Lower lobe of right lung (tissue), 2 donors: ENCODE results near the gene SLC39A9. TPM values are rescaled to one million over a fixed set of nuclear protein-coding genes. Genes with fewer than 3 reads are reported as not detected.
"Not testable (repeated sequence)": the region's sequence is repeated elsewhere in the genome, so short reads cannot be mapped to it uniquely, and the experiment has no call there.

Source experiments
- ATAC-seq, 2 donors: fragments of 200-7000 bp; cut with Tn5 transposase; one replicate each; pipeline ENCODE4 v1.9.1; 2020 to 2022; ENCODE audit warnings: mild to moderate bottlenecking in 2 of 2, moderate library complexity in 2 of 2
- DNase-seq: peaks from one replicate; pipeline ENCODE4 v3.0.0-alpha.2; 2020
- H3K27ac ChIP-seq: fragments of 200-600 bp; one replicate; pipeline ENCODE4 v1.8.0; 2022
- H3K27me3 ChIP-seq: fragments of 200-600 bp; one replicate; pipeline ENCODE4 v1.8.0; 2022; ENCODE audit warnings: low read depth
- H3K36me3 ChIP-seq: fragments of 200-600 bp; one replicate; pipeline ENCODE4 v1.8.0; 2022; ENCODE audit warnings: mild to moderate bottlenecking
- H3K4me1 ChIP-seq: fragments of 200-600 bp; one replicate; pipeline ENCODE4 v1.8.0; 2022
- H3K4me3 ChIP-seq: fragments of 200-600 bp; one replicate; pipeline ENCODE4 v1.8.0; 2022; ENCODE audit warnings: mild to moderate bottlenecking
- H3K9me3 ChIP-seq: fragments of 200-600 bp; one replicate; pipeline ENCODE4 v1.8.0; 2022
- CTCF ChIP-seq: fragments of 200-600 bp; IDR thresholded peaks from one replicate; pipeline ENCODE4 v1.8.0; 2022; ENCODE audit warnings: antibody characterized with exemption, mild to moderate bottlenecking
- intact Hi-C: fragments of 100-400 bp; cut with DNase I; formaldehyde crosslinking; loops from one replicate; pipeline ENCODE4 v1.11.0; 2022
- total RNA-seq: library from RNA; stranded (reverse); fragmentation: NEBNext Ultra II Directional; extraction: Animal tissue kit (Norgen Biotek cat#: 25700); gene quantifications from one replicate; pipeline ENCODE4 v1.2.1, GENCODE V29; 2021
- donor health status: DM: no; HTN: yes; CAD: no; lungs with severe emphysema.

The SLC39A9 gene
- total RNA-seq, 1 donor from 2014 or later = 49.6 TPM

DNA sequence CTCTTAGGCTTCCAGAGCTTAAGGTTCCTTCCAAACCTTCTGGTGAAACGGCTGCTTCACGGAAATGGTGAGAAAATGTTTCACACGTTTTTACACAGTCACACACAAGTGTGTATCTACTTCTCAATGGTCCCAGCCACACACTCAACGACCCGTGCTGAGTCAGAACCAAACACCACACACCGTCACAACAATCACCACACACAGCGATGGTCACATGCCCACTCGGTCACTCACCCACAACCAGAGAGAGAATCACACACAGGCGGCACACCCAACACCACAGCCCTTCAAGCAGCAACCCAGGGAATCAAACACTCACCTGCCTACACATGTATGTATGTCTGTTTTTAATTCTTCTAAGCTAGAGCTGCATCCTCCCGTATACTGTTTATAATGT is 73.4 kb downstream of the SLC39A9 start:
- H3K27ac ChIP-seq = no peak overlapping the region
- no peak overlapping the region for H3K4me3 ChIP-seq
- TF ChIP-seq CTCF = no peak
- H3K4me1 ChIP-seq = no peaks in the 10 kb centered on the region
- H3K9me3 ChIP-seq = no peaks in the 10 kb centered on the region
- no peaks in the 10 kb centered on the region for H3K27me3 ChIP-seq
- no peaks in the 10 kb centered on the region for H3K36me3 ChIP-seq
- ATAC-seq = no peak
- intact Hi-C loops = no loop called here
- DNase-seq = no peak

DNA sequence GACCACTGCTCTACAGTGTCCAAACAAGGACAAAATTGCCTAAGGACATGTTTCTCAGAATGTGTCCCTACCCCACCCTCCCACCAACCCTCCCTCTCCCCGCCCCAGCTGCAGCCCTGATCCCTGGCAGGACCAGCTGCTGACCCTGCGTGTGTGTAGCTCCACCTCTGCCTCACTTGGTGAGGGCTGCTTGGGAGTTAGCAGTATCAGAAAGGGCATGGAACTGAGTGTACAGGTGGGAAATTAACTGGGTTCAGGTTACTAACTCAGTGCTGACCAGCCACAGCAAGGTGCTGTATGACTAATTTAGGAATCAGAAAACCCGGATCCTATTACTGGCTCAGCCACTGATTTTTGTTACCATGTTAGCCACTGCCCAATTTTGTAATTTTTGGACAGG is 74.8 kb downstream of the SLC39A9 start:
- Histone ChIP-seq H3K36me3 (no peaks in the 10 kb centered on the region), H3K4me3 (no peak overlapping the region), H3K27ac (no peak overlapping the region), H3K9me3 (no peaks in the 10 kb centered on the region), H3K4me1 (no peaks in the 10 kb centered on the region), H3K27me3 (no peaks in the 10 kb centered on the region)
- no peak for TF ChIP-seq CTCF
- no peak for ATAC-seq
- intact Hi-C loops = no loop called here
- DNase-seq = no peak

DNA sequence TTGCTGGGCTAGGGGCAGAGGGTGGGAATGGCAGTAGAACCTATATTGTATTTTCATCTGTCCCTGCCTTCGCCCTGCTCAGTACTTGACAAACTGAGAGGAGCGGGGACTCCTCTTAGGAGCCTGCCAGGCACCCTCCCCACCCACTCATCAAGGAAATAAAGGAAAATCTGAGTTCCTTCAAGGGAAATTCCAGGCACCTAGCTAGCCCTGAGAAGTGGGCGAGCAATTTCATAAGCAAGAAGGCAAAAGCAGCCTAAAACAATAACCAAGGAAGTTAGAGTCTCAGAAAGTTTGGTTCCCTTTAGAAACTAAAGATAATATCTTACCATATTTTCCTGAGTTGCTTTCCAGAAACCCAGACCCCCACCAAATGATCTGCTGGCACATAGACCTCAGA is 75.5 kb downstream of the SLC39A9 start:
- no peak overlapping the region for H3K27ac ChIP-seq
- H3K27me3 ChIP-seq = no peaks in the 10 kb centered on the region
- no peak for TF ChIP-seq CTCF
- no peak overlapping the region for H3K4me3 ChIP-seq
- intact Hi-C loops = no loop called here
- ATAC-seq (no peak), DNase-seq (no peak)
- H3K4me1 ChIP-seq = no peaks in the 10 kb centered on the region
- H3K36me3 ChIP-seq = no peaks in the 10 kb centered on the region
- no peaks in the 10 kb centered on the region for H3K9me3 ChIP-seq

- ATAC-seq = peak; percentile 26 to 76
These were observed 76.8 kb downstream of the SLC39A9 start for GRCh38 chr14:69475194-69475818.

DNA sequence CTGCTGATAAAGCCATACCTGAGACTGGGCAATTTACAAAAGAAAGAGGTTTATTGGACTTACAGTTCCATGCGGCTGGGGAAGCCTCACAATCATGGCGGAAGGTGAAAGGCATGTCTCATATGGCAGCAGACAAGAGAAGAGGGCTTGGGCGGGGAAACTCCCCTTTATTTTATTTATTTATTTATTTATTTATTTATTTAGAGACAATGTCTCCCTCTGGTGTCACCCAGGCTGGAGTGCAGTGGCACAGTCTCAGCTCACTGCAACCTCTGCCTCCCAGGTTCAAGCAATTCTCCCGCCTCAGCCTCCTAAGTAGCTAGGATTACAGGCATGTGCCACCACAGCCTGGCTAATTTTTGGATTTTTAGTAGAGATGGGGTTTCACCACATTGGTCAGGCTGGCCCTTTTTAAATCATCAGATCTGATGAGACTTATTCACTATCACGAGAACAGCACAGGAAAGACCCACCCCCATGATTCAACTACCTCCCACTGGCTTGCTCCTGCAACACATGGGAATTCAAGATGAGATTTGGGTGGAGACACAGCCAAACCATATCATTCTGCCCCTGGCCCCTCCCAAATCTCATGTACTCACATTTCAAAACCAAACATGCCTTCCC is 78.4 kb downstream of the SLC39A9 start:
- DNase-seq, intact Hi-C loops, ATAC-seq, H3K27me3 ChIP-seq, H3K9me3 ChIP-seq, H3K27ac ChIP-seq, H3K4me3 ChIP-seq, H3K4me1 ChIP-seq, H3K36me3 ChIP-seq: not testable (repeated sequence)

More at GRCh38 chr14:69475194-69475818, 76.8 kb downstream of the SLC39A9 start:
- intact Hi-C loops = no loop called here
- Histone ChIP-seq H3K36me3 (no peaks in the 10 kb centered on the region), H3K27me3 (no peaks in the 10 kb centered on the region), H3K9me3 (no peaks in the 10 kb centered on the region), H3K27ac (no peak overlapping the region), H3K4me1 (no peaks in the 10 kb centered on the region), H3K4me3 (no peak overlapping the region)
- DNase-seq = no peak
- peak; percentile 26 for TF ChIP-seq CTCF

DNA sequence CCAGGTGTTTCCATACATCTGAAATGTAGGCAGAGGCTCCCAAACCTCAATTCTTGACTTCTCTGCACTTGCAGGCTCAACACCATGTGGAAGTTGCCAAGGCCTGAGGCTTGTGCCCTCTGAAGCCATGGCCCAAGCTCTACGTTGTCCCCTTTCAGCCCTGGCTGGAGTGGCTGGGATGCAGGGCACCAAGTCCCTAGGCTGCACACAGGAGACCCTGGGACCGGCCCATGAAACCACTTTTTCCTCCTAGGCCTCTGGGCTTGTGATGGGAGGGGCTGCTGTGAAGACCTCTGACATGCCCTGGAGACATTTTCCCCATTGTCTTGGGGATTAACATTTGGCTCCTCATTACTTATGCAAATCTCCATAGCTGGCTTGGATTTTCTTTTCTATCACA is 79.6 kb downstream of the SLC39A9 start:
- ATAC-seq, intact Hi-C loops: not testable (repeated sequence)

More for the DNA sequence above, 79.6 kb downstream of the SLC39A9 start:
- H3K4me3 ChIP-seq, H3K27ac ChIP-seq, DNase-seq, H3K4me1 ChIP-seq, H3K27me3 ChIP-seq, H3K9me3 ChIP-seq, H3K36me3 ChIP-seq: not testable (repeated sequence)
